Transverse colon (tissue), 4 donors: ENCODE data around the gene TYRP1.

ENCODE experiments used
- POLR2A ChIP-seq: fragments of 450-650 bp; IDR thresholded peaks from one replicate; pipeline ENCODE4 v1.6.1; 2016; ENCODE audit warnings: antibody characterized with exemption, mild to moderate bottlenecking, moderate library complexity
- POLR2AphosphoS5 ChIP-seq, 3 donors: sonication (generic); formaldehyde crosslinking; IDR thresholded peaks; one replicate each; pipeline ENCODE4 v1.6.1; 2016; ENCODE audit warnings: antibody characterized with exemption in 3 of 3
- TF ChIP-seq, protein P1 (sequence below), 5 experiments: fragments of 200-600 bp in 3 of 5; fragments of 450-650 bp in 2 of 5; sonication (generic) in 3 of 5; IDR thresholded peaks; 1 replicate in 2 of 5; 2 replicates in 3 of 5; pipeline ENCODE4 v1.5.1; 2016 to 2017; ENCODE audit warnings: antibody characterized with exemption in 5 of 5, inconsistent platforms in 3 of 5, mild to moderate bottlenecking in 2 of 5, moderate library complexity in 1 of 5

DNA sequence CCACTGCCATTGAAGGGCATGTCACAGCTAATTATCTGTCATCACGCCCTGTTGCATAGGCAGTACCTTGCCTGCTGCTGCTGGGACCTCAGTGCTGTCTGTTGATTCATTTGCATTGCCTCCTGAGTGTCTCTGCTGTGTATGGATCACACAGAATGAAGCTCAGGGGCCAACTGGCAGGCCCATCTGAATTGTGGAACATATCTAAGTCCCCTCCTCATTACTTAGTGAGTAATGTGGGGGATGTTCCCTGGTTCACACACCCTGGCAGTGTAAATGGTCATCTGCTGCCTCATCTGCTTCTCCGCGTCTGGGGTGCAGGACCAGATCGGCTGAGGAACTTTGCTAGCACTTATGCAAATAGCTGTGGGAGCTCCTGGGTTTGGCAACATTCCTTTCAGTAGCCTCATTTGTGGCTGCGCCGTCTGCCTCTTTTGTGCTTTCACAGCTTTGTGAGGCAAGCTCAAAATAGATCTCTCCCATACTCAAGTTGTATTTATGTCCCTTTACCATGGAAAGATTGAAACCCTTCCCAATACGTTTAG lies 25.4 kb downstream of the TYRP1 start:
- TF ChIP-seq POLR2AphosphoS5 (IDR thresholded peaks at IDR 0.05) = no peak
- TF ChIP-seq, protein P1, sequence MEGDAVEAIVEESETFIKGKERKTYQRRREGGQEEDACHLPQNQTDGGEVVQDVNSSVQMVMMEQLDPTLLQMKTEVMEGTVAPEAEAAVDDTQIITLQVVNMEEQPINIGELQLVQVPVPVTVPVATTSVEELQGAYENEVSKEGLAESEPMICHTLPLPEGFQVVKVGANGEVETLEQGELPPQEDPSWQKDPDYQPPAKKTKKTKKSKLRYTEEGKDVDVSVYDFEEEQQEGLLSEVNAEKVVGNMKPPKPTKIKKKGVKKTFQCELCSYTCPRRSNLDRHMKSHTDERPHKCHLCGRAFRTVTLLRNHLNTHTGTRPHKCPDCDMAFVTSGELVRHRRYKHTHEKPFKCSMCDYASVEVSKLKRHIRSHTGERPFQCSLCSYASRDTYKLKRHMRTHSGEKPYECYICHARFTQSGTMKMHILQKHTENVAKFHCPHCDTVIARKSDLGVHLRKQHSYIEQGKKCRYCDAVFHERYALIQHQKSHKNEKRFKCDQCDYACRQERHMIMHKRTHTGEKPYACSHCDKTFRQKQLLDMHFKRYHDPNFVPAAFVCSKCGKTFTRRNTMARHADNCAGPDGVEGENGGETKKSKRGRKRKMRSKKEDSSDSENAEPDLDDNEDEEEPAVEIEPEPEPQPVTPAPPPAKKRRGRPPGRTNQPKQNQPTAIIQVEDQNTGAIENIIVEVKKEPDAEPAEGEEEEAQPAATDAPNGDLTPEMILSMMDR (IDR thresholded peaks at IDR 0.05) = no peak
- TF ChIP-seq POLR2A = no peak
